Common myeloid progenitor, CD34-positive (primary cell): ENCODE results near the gene OR11H6. TPM values are rescaled to one million over a fixed set of nuclear protein-coding genes. Genes with fewer than 3 reads are reported as not detected.
A peak's percentile ranks its signal among the peaks of the same experiment; 100 is the strongest.
"Not testable (repeated sequence)": the region's sequence is repeated elsewhere in the genome, so short reads cannot be mapped to it uniquely, and the experiment has no call there.

ENCODE experiments used
- CTCF ChIA-PET: fragments of 350-600 bp; sonication (Branson Sonifier 250); formaldehyde crosslinking; loops from one replicate; lab custom pipeline; 2021; ENCODE audit warnings: antibody characterized with exemption; lab: Charles Lee
- POLR2A ChIA-PET: fragments of 350-600 bp; sonication (Branson Sonifier 250); formaldehyde crosslinking; loops from one replicate; lab custom pipeline; 2021; ENCODE audit warnings: antibody characterized with exemption; lab: Charles Lee
- DNase-seq, 3 donors: peaks; one replicate each; pipeline versions ENCODE4 v3.0.0 to v3.0.0-alpha.2; 2013
- H3K27ac ChIP-seq, 2 experiments: 1 replicate in 1 of 2; 2 replicates in 1 of 2; pipeline ENCODE4 v1.7.0; 2013; ENCODE audit warnings: inconsistent platforms in 2 of 2, low read length in 2 of 2, mild to moderate bottlenecking in 2 of 2, low read depth in 1 of 2, moderate library complexity in 1 of 2; ENCODE audit not compliant: severe bottlenecking in 2 of 2, insufficient read depth in 1 of 2, poor library complexity in 1 of 2
- H3K27me3 ChIP-seq, 5 experiments: replicated peaks in 2 of 5; 1 replicate in 3 of 5; 2 replicates in 2 of 5; pipeline versions ENCODE4 v1.6.1 to v1.7.0; 2013; ENCODE audit warnings: low read length in 4 of 5, mild to moderate bottlenecking in 2 of 5, moderate library complexity in 2 of 5, inconsistent platforms in 1 of 5; ENCODE audit not compliant: insufficient read depth in 5 of 5, control insufficient read depth in 4 of 5
- H3K36me3 ChIP-seq, 4 experiments: 1 replicate in 2 of 4; 2 replicates in 2 of 4; pipeline versions ENCODE4 v1.6.1 to v1.7.0; 2013; ENCODE audit warnings: low read length in 3 of 4, control low read depth in 1 of 4, mild to moderate bottlenecking in 1 of 4; ENCODE audit not compliant: control insufficient read depth in 4 of 4, insufficient read depth in 4 of 4
- H3K4me1 ChIP-seq, 4 experiments: 1 replicate in 3 of 4; 2 replicates in 1 of 4; pipeline versions ENCODE4 v1.6.1 to v1.7.1; 2013; ENCODE audit warnings: low read length in 3 of 4, mild to moderate bottlenecking in 3 of 4, control low read depth in 1 of 4, inconsistent platforms in 1 of 4, moderate library complexity in 1 of 4; ENCODE audit not compliant: control insufficient read depth in 4 of 4, insufficient read depth in 4 of 4; ENCODE audit errors: control extremely low read depth in 1 of 4
- H3K4me3 ChIP-seq, 7 experiments: 1 replicate in 4 of 7; 2 replicates in 3 of 7; pipeline versions ENCODE4 v1.5.1 to v1.7.0; 2013; ENCODE audit warnings: mild to moderate bottlenecking in 7 of 7, low read length in 6 of 7, moderate library complexity in 6 of 7, inconsistent platforms in 2 of 7, low read depth in 2 of 7, control low read depth in 1 of 7; ENCODE audit not compliant: insufficient read depth in 4 of 7, control insufficient read depth in 1 of 7; ENCODE audit errors: extremely low read depth in 1 of 7
- H3K9me3 ChIP-seq, 5 experiments: 1 replicate in 4 of 5; 2 replicates in 1 of 5; pipeline versions ENCODE4 v1.6.1 to v1.7.1; 2013; ENCODE audit warnings: low read length in 4 of 5, mild to moderate bottlenecking in 2 of 5, inconsistent platforms in 1 of 5, low read depth in 1 of 5, moderate library complexity in 1 of 5; ENCODE audit not compliant: control insufficient read depth in 4 of 5, insufficient read depth in 2 of 5; ENCODE audit errors: control extremely low read depth in 1 of 5
- WGBS: methylation state at CpG from one replicate; pipeline ENCODE4 v1.1.5; 2013; ENCODE audit not compliant: insufficient coverage; 5-methylcytosine and 5-hydroxymethylcytosine counted together
- polyA plus RNA-seq: library from polyadenylated mRNA; unstranded; fragments of 120-200 nt; gene quantifications from one replicate; pipeline ENCODE4 v1.2.1, GENCODE V29; 2013

OR11H6 gene
- not detected for polyA plus RNA-seq

- WGBS: no CpG with 5 or more reads among the region's 2 CpGs
- H3K27me3 ChIP-seq: peaks cover 0 to 5% (median 0%) of the 10 kb centered on the region in 5 experiments
- POLR2A ChIA-PET: no interaction called here
These were observed at the start of gene OR11H6 for GRCh38 chr14:20223410-20223809. OR11H6 (plus strand) TSS chr14:20223710; CDS start chr14:20223710, 0 bp downstream.

GRCh38 chr14:20174205-20174604 is 49.3 kb upstream of the OR11H6 start:
- H3K4me3 ChIP-seq, H3K27me3 ChIP-seq, H3K27ac ChIP-seq, H3K9me3 ChIP-seq, POLR2A ChIA-PET, DNase-seq, H3K4me1 ChIP-seq, H3K36me3 ChIP-seq, CTCF ChIA-PET: not testable (repeated sequence)

More at GRCh38 chr14:20223410-20223809, at the start of gene OR11H6:
- no peak within 1 kb of the TSS for H3K27ac ChIP-seq
- no peaks in the 10 kb centered on the region for H3K36me3 ChIP-seq
- no peaks in the 10 kb centered on the region for H3K9me3 ChIP-seq
- no peak within 1 kb of the TSS for H3K4me3 ChIP-seq
- no peaks in the 10 kb centered on the region for H3K4me1 ChIP-seq
- CTCF ChIA-PET: no interaction called here
- peak in 1 of 3 donors; percentile 18 for DNase-seq

- no CpG with 5 or more reads among the region's 6 CpGs for WGBS
- Histone ChIP-seq H3K9me3 (peaks cover 0 to 2% (median 0%) of the 10 kb centered on the region in 5 experiments), H3K4me3 (no peak overlapping the region), H3K36me3 (no peaks in the 10 kb centered on the region), H3K27ac (peak overlapping the region in 1 of 2 experiments; percentile 61), H3K4me1 (peaks cover 0 to 18% (median 4%) of the 10 kb centered on the region in 4 experiments), H3K27me3 (no peaks in the 10 kb centered on the region)
- no peak for DNase-seq
- POLR2A ChIA-PET: no interaction called here
- CTCF ChIA-PET: no interaction called here
These were observed 47.2 kb upstream of the OR11H6 start for GRCh38 chr14:20176330-20176729.

- ChIA-PET POLR2A (no interaction called here), CTCF (no interaction called here)
- peak; percentile 54 to 91 (median 66) for DNase-seq
- Histone ChIP-seq H3K4me3 (peak overlapping the region in 1 of 7 experiments; percentile 13), H3K9me3 (peaks cover 0 to 2% (median 0%) of the 10 kb centered on the region in 5 experiments), H3K36me3 (no peaks in the 10 kb centered on the region), H3K27me3 (no peaks in the 10 kb centered on the region), H3K4me1 (peaks cover 0 to 18% (median 4%) of the 10 kb centered on the region in 4 experiments), H3K27ac (peak overlapping the region in 1 of 2 experiments; percentile 66)
- WGBS: 49% methylated on average over 6 of the region's 7 CpGs
These were observed 46.0 kb upstream of the OR11H6 start for GRCh38 chr14:20177433-20177974.

- H3K4me1 ChIP-seq: peaks cover 0 to 18% (median 4%) of the 10 kb centered on the region in 4 experiments
- CTCF ChIA-PET: no interaction called here
- H3K27me3 ChIP-seq: no peaks in the 10 kb centered on the region
- WGBS: 44% methylated on average over 5 of the region's 5 CpGs
- peak overlapping the region in 1 of 7 experiments; percentile 4 for H3K4me3 ChIP-seq
- peaks cover 0 to 2% (median 0%) of the 10 kb centered on the region in 5 experiments for H3K9me3 ChIP-seq
- peak in 2 of 3 donors; percentile 28 to 55 for DNase-seq
- no peak overlapping the region for H3K27ac ChIP-seq
- H3K36me3 ChIP-seq: no peaks in the 10 kb centered on the region
- POLR2A ChIA-PET: no interaction called here
These were observed 44.3 kb upstream of the OR11H6 start for GRCh38 chr14:20179218-20179617.

GRCh38 chr14:20179880-20180279 is 43.6 kb upstream of the OR11H6 start:
- no peaks in the 10 kb centered on the region for H3K27me3 ChIP-seq
- ChIA-PET POLR2A (no interaction called here), CTCF (no interaction called here)
- peaks cover 0 to 18% (median 4%) of the 10 kb centered on the region in 4 experiments for H3K4me1 ChIP-seq
- DNase-seq: no peak
- H3K36me3 ChIP-seq: no peaks in the 10 kb centered on the region
- WGBS: 70% methylated on average over 2 of the region's 2 CpGs
- H3K9me3 ChIP-seq: peaks cover 0 to 2% (median 0%) of the 10 kb centered on the region in 5 experiments
- no peak overlapping the region for H3K4me3 ChIP-seq
- H3K27ac ChIP-seq: no peak overlapping the region

- Histone ChIP-seq H3K4me1 (peaks cover 0 to 18% (median 4%) of the 10 kb centered on the region in 4 experiments), H3K4me3 (no peak overlapping the region), H3K36me3 (no peaks in the 10 kb centered on the region), H3K27me3 (no peaks in the 10 kb centered on the region), H3K9me3 (peaks cover 0 to 2% (median 0%) of the 10 kb centered on the region in 5 experiments), H3K27ac (no peak overlapping the region)
- DNase-seq: no peak
- POLR2A ChIA-PET: no interaction called here
- CTCF ChIA-PET: no interaction called here
- 94% methylated on average over 2 of the region's 2 CpGs for WGBS
These were observed 43.0 kb upstream of the OR11H6 start for GRCh38 chr14:20180486-20180885.
